ENCODE measurements around the gene LINC00305.

LINC00305 gene

DNA sequence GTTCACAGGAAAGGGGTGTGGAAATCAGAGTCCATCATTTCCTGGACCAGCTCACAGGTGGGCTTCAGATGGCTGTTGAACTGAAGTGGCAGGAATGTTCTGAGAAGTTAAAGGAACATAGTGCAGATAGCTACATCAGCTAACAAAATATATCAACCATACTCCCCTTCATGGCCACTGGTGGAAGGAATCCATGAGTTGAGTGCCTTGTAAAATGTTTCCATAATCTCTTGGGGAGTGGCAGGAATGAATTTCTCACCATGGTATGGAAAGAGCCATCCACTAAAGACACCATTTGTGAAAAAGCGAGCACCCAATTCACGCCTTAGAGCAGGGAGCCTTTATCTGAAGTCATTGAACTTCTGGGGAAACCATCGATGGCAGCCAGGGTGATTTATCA, at the start of gene LINC00305:
Gene LINC00305 (minus strand): TSS at position 101 of the 400 bp plus-strand sequence.
- DNase-seq, result no peak

DNA sequence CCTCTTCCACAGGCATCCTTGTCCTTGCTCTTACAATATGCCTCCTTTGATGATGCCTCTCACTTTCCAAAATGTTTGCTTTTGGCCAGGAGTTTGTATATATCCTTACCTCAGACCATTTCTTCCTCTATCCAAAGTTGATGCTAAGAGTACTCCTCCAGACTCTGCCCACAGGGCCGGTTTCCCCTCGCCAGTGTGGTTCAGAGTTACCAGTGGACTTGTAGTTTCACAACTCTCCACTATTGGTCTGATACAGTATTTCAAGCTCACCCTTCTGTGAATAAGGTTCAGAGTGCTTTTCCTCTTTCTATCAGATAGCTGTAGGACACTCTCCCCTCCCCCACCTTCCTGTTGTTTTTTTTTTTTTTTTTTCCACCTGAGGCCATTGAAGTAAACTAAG, 42.2 kb upstream of the LINC00305 start:
- no peak for DNase-seq

DNA sequence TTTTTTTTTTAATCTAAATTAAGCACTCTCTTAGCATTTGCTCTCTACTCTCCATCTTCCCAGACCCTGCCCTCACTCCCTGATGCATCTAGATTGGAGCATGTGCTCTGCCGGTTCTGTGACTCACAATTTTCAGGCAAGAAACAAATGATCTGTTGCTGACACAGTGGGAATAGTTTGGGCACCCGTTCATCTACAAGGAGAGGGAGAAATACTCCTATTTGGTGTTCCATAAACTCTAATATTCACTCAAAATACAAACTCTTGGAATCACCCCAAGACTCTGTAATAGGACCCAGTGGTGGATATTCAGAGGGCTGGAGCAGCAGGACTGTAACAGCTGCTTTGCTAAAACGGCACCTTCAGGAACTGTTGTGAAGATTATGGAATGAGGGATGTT, 37.1 kb upstream of the LINC00305 start:
- DNase-seq, result no peak

DNA sequence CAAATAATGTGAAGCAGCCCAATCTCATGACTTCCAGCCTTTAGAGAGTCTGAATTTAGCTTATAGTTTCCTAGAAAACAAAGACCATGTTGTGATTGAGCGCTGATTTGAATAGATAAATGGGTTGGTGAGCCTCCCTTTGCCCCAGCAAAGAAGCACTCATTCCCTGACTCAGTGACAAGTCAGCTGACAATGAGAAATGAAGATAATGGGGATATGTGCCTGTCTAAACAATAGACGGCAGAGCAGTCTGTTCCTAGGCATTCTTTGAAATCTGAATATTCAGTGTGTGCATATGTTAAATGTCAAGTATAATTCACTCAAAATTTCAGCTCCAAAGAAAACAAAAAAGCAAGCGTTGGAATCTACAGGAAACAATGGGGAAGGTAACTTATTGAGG, 34.8 kb upstream of the LINC00305 start:
- no peak for DNase-seq

DNA sequence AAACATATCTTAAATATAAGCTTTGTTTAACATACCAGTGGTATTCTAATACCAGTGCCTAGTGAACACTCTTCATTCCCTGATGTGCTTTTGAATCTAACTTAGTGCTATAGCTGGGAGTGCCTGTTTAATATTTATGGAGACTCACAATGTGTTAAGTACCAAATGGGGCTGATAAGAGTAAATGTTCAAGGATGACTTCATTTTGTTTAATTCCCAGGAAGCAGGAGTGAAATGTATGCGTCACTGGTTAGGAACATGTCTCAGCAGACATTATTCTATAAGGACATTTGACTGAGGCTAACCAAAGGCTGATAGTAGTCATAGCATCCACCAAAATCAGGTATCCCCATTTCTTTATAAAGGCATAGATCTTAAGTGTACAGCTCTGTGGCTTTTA, 31.7 kb upstream of the LINC00305 start:
- no peak for DNase-seq

DNA sequence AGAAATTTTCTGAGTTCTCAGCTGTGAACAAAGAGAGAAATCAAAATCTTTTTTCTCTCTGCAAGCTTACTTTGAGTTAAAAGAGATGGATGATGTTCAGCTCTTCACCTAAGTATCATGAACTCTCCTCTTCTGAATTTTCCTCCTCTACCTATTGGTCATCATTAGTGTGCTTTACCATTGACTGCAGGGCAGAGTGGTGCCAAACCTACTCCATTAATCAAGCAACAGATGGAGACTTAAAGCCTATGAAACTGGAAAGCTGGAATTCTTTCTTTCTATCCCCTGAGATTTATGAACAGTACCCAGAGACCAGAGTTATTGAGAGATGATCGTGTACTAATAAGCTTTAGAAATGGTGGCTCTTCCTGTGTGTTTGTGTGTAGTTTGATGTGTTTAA, 31.3 kb upstream of the LINC00305 start:
- DNase-seq, result no peak

DNA sequence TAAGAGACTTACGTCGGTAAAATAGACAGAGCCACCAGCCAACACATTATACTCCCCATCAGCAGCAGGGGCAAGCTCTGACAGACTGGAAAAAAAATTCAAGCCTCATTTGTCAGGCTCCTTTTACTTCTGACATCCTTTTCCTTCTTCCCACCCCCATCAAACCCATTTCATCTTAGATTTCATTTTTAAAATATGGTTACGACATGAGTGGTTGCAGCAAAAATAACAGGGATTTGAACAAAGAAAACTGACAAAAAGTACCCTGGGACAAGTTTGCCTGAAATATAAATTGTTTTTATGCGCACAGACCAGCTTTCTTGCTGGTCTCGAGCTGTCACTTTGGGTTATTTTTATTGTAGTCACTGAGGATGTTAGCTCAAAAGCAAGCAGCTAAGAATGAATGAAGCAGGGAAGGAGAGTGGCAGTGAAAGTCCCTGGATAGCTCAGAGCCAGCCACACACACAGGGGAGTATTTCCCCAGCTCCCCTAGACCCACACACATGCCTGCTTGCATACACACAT, 30.7 kb upstream of the LINC00305 start:
- DNase-seq, result no peak

DNA sequence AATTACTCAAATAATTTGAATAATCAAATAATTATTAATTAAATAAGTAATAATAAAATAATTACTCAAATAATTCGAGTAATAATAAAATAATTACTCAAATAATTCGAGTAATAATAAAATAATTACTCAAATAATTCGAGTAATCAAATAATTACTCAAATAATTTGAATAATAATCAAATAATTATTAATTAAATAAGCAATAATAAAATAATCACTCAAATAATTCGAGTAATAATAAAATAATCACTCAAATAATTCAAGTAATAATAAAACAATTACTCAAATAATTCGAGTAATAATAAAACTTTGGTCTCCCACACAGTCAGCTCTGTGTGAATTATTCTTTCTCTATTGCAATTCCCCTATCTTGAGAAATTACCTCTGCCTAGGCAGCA, 30.0 kb upstream of the LINC00305 start:
- no peak for DNase-seq

DNA sequence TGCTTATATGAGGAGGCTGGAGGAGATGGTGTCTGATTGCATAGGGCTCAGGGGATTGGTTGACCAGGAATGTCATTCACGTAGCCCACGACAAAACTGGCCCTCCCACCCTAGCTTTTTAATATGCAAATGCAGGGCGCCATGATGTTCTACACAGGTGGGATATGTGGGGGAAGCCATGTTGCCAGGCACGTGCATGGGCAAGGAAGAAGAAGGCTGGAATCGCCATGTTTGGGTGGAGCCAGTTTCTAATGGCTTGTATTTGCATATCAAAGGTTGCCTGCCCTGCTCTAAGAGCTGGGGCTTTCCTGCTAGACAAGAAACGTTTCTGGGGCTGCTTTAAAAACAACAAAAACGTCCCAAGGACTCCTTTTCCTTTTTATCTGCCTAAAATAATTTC, 26.5 kb upstream of the LINC00305 start:
- no peak for DNase-seq

DNA sequence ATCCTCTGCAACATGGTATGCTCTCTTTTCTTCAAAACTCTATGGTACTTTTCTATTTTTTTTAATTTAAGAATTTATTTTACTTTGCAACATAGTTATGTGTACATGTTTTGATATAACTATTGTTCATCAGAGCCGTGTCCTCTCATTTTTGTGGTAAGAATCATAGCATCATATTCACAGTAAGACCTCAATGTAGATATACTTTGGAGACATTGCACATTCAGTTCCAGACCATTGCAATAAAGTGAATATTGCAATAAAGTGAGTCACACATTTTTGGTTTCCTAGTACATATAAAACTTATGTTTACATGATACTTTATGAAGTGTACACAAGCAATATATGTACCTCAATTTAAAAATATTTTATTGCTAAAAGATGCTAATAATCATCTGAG, 22.7 kb upstream of the LINC00305 start:
- DNase-seq, result no peak

DNA sequence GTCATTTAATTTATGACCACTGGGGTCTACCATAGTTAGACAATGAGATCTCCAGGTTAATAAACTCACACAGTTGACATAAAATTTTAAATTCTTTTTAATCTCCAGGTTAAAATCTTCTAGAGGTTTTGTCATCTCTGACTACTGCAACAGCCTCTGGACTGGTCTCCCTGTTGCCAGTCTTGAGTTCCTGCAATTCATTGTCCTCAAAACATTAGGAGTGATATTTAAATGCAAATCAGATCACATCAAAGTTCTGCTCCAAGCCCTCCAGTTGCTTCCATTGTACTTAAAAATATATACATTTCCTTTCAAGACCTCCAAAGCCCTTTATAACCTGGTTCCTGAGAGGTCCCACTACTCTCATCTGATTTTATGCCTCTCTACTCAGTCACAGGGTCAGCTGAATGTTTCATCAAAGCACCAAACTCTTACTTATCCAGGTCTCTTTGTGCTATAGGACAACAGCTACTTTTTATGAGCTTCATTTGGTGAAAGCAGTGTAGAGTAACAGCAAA, 18.6 kb upstream of the LINC00305 start:
- DNase-seq, result no peak

DNA sequence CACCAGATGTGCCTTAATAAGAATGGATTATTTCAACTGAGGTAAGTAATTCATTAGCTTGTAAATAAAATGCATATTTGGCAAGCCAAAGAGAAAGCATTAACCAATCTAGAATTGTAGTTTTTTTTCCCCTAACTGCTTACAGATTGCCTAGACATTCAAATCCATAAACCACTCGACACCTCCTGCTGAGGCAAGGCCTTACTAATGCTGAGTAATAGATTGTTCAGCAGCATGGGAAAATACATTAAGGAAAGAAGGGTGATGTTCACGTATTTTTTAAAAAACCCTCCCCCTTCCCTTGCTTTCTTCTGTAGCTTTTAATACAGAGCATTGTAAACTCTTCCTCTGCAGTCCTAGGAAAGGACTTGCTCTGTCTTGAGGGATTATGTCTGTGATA, 17.0 kb upstream of the LINC00305 start:
- no peak for DNase-seq

DNA sequence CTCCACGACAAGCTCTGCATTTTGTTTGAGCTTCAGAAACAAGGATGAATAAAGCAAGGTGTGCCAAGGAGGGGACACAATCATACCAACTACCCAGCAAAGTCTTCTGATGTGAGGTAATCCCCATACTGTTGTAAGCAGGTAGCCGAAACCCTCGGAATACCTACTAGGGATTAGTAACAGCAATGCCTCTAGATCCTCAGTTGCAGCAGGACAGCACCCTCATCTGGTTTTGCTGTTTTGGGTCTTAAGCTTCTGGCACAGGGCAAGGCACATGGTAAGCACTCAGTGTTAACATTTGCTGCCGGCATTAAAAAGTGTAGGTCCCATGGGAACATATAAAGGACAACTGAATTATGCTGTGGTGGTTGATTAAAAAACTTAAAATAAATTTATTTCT, 16.0 kb upstream of the LINC00305 start:
- no peak for DNase-seq

DNA sequence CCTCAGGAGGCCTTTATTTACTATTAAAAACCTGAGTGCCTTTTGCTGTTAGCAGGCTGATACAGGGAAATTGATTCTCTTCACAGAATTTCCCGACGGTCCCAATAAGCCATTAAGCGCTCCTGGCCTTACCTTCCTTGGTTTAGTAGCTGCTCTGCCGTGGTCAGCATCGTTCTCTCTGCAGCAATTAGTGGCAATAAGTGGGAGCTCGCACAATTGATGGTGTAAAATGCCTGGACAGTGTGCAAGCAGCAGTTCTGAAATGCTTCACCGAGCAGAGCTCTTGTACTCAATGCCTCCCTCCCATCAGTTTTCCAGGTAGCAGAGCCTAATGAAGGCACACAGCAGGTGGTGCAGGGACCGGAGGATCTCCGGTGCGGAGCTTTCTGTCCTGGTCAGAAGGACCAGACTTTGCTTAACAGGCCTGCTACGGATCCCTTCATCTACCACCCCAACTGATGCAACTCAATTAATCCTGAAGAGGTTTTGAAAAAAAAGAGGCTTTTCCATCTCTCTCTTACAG, 1.1 kb upstream of the LINC00305 start:
- DNase-seq, result no peak

DNA sequence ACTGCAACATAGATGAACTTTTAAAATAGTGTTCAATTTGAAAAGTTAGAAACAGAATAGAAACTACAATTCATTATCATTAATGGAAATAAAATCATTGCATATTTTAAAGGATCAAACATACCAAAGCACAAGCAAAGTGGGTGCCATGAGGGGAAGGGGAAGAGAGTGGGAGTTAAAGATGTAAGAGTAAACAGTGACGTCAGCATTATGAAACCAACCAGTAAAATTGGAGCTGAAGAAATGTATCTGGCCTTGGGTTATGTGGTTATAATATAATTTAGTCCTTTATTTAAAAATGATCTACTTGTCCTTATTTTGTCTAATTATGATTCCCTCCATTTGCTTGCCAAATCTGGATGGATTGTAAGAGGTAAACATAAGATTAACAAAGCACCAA, 6.0 kb downstream of the LINC00305 start:
- DNase-seq, result no peak

DNA sequence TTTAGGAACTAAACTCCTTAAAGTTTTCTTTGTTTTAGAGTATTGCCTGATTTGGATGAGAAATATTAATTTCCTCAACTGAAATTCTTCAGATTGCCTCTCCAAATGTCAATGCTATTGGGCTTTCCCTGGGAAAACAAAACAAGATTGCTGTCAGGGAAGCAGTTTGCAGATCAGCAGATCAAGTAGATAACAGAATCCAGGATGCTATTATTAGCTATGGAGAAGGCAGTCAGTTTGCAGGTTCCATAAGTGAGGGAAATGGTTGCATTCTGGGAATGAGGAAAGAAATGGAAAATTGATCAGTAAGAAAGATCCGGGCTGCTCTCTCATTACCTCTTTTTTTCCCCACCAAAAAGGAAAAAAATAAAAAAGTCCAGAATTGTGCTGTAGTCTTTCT, 11.0 kb downstream of the LINC00305 start:
- no peak for DNase-seq

DNA sequence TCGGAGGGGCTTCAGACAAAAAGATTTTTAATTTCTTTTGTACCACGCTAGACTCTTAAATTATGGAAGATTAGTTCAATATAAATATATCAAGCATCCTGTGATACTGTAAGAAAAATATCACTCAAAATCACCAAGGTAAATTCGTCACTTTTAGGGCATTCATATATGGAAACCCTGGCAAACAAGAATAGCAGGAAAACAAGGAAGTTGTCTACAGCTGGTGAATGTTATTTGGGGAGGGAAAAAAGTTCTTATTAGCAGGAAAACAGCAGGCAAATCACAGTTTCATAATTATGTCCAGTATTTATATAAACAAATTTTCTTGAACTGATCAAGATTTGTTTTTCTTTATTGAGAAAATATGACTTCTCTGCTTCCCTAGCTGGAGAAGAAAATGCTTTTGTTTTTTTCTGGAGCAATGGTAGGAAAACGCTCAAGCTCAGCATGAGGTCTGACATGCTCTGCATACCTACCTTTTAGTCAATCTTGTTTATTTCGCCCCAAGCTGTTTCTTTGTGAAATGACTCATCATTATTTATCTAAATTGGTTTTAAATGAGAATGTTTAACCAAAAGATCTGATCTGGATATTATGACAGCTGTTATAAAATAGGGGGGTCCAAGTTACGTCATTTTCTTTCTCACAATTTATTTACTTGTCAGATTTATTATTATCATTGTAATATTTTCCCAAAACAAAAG, 14.7 kb downstream of the LINC00305 start:
- DNase-seq, result no peak

DNA sequence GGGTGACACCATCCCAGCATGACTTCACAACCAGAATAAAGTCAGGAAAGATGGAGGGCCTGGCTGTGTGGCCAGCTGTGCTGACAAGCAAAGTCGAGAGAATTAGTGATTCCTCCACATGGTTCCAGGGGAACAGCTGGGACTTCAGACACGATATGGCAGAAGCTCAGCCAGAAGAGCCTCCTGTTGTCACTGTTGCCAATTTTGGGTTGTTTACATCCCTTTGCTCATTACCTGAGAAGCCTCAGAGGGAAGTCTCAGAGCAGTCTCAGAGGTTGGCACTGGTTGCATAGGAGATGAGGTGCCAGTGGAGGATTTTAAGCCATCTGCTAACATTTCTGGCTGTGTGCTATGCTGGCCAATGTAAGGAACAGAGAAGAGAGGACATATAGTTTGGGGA, 16.0 kb downstream of the LINC00305 start:
- DNase-seq, result no peak

DNA sequence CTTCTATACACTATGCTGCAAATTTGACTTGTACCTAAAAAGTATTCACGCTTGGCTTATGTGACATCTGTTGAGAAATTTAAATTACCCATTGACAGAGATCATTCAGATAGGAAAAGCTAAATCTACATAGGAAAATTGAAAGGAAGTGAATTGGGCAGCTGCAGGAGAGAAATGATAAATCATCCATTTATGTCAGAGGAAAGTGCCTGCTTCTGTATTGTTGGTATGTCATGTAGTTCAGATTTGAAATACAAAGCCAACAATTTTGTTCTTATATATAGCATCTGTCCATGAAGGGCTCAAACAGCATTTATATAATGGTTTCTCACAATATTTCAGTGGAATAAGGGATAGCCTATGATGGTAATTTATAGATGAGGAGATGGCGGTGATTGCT, 17.6 kb downstream of the LINC00305 start:
- DNase-seq, result no peak

DNA sequence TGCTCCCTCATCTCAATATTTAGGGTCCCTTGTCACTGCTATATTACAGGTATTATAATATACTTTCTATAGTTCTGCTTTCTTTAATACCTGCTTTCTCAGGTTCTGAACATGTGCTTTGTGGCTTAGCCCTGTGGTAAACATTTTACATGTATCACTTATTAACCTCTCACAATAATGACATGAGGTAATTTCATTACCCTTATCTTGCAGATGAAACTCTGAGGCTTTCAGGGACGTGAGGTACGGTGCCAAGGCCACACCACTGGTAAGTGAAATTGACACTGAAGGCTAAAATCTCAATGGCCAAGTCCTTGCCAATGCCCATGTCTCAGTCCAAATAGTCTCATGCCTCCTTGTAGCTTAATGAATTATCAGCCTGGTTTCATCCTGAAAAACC, 21.7 kb downstream of the LINC00305 start:
- no peak for DNase-seq

DNA sequence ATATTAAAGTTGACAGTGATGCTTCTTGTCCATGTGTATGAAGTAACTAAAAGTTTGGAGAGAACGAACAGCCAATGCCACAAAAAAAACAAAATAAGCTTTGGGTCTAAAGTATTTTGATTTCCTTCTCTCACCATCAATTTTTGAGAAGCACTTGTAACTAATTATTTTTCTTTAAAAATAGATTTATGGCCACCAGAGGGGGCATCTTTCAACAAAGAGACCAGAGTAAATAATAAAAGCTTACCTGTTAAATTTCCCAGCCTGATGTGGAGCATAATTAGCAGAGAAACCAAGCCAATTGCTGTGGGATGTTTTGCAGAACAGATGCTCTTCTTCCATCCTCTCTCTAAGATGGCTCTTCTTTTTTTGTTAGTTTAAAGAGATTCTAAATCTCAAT, 29.0 kb downstream of the LINC00305 start:
- no peak for DNase-seq

DNA sequence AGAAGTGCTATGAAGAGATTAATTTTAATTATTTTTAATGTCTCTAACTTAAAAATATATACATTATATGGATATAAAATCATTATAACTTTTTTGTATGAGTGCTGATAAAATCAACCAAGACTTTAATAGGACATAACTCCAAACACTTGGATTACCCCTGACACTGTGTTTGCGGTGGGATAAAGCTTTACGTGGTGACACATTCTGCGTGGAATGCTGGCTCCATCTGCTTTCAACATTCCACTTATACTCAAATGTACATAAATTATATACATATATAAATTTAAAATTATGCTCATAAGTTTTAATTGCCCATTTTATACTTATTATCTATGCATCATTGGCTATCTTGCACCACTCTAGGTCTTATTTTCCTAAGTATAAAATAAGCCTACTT, 30.5 kb downstream of the LINC00305 start:
- no peak for DNase-seq

DNA sequence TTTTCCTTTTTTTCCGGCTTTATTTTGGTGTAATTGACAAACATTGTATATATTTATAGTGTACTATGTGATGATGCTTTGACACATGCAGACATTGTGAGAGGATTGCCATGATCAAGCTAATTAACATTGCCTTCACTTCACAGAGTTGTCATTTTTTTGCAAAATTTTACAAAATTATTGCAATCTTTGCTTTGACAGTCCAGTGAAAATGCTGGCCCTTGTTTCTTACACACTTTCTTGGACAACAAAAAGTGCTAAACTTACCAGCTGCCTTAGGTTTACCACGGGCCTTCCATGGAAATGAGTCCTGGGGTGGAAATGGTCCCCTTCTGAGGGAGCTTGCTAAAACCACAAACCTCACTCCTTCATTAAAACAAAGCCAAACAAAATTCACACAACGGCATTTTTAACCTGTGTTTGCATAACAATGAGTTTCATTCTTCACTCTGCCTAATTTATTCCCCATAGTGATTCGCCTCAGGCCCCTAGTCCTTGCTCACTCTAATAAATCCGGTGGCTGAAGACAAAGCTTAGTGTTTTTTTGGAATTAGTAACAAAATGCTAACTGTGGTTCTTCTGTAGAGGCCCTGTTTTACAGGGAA, 32.2 kb downstream of the LINC00305 start:
- DNase-seq, result no peak

DNA sequence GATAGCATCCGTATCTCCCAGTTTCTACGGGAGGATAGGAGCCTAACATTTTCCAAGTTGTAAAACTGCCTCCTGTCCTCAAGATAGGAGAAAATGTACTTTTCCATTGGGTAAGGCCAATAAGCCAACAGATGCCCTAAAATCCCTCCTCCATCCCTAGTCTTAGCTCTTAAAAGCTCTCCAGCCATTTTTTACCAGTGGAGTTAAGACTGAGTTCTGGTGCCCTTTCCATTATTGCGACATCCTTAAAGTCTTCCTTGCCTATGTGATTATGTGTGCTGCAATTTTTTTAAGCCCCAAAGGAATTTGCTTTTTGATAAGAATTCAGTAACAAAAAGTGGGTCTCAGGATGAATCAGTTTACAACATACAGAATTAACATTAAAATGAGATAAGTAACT, 33.0 kb downstream of the LINC00305 start:
- no peak for DNase-seq
